Measurements from ENCODE around the gene TSSC4. TPM values are rescaled to one million over a fixed set of nuclear protein-coding genes. Genes with fewer than 3 reads are reported as not detected.

The TSSC4 gene
- total RNA-seq, 1 experiment from 2014 or later, result 47.1 TPM

- H3K79me2 ChIP-seq (ENCODE audit: insufficient read depth, low read length), result no peaks in the 10 kb centered on the region
- no peak overlapping the region for H3K4me2 ChIP-seq (ENCODE audit: low read length)
- no peaks in the 10 kb centered on the region for H4K20me1 ChIP-seq (ENCODE audit: insufficient read depth)
- ChIA-PET RAD21 (ENCODE audit: low non-redundant PET in 1 of 2, low total read pairs in 2 of 2, uncharacterized antibody in 2 of 2, unreplicated experiment in 2 of 2) (interaction anchor here in 1 of 2 experiments (0.6 kb wide), 1 partner anchor 11 kb away, joined by 5 read pairs; no protein-coding TSS in a partner anchor), POLR2A (no interaction called here), CTCF (interaction anchor here (1.5 kb wide), 1 partner anchor 21 kb away, joined by 6 read pairs; no protein-coding TSS in a partner anchor)
- H3K36me3 ChIP-seq (ENCODE audit: control insufficient read depth in 1 of 2, insufficient read depth in 2 of 2, low read length in 2 of 2), result no peaks in the 10 kb centered on the region
- no TSS peak for BruUV-seq (replicated peaks)
- no peak overlapping the region for H3K4me3 ChIP-seq (replicated peaks in 1 of 2; ENCODE audit: low read depth in 1 of 2, low read length in 2 of 2)
- peaks cover 24% of the 10 kb centered on the region; the same call in 1 of the 2 replicates for H3K27me3 ChIP-seq (ENCODE audit: insufficient read depth, low read length)
- no peaks in the 10 kb centered on the region for H3K9me2 ChIP-seq (ENCODE audit: insufficient read depth)
- intact Hi-C loops (cut with micrococcal nuclease), result no loop called here
- ATAC-seq (no peak), DNase-seq (ENCODE audit: low read depth, low spot score) (no peak)
- no peaks in the 10 kb centered on the region for H3K9me3 ChIP-seq (ENCODE audit: control insufficient read depth in 1 of 2, insufficient read depth in 1 of 2, low read depth in 1 of 2, low read length in 2 of 2)
- peaks cover 10 to 19% of the 10 kb centered on the region in 2 experiments for H3K4me1 ChIP-seq (ENCODE audit: control insufficient read depth in 1 of 2, insufficient read depth in 2 of 2, low read length in 2 of 2)
- H2AFZ ChIP-seq (ENCODE audit: low read depth, low read length, poor library complexity, severe bottlenecking), result no peak overlapping the region
- TF ChIP-seq ELF1 (IDR thresholded peaks at IDR 0.05; ENCODE audit: borderline replicate concordance, low read depth), result no peak
- TF ChIP-seq SIN3A (IDR thresholded peaks at IDR 0.05; ENCODE audit: low read depth), result no peak
- no peak for TF ChIP-seq EGR1 (IDR thresholded peaks at IDR 0.05; ENCODE audit: low read depth)
- TF ChIP-seq, protein P1, sequence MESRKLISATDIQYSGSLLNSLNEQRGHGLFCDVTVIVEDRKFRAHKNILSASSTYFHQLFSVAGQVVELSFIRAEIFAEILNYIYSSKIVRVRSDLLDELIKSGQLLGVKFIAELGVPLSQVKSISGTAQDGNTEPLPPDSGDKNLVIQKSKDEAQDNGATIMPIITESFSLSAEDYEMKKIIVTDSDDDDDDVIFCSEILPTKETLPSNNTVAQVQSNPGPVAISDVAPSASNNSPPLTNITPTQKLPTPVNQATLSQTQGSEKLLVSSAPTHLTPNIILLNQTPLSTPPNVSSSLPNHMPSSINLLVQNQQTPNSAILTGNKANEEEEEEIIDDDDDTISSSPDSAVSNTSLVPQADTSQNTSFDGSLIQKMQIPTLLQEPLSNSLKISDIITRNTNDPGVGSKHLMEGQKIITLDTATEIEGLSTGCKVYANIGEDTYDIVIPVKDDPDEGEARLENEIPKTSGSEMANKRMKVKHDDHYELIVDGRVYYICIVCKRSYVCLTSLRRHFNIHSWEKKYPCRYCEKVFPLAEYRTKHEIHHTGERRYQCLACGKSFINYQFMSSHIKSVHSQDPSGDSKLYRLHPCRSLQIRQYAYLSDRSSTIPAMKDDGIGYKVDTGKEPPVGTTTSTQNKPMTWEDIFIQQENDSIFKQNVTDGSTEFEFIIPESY (IDR thresholded peaks at IDR 0.05; ENCODE audit: extremely low read depth, insufficient replicate concordance, low read length), result no peak
- TF ChIP-seq TCF7L2 (IDR thresholded peaks at IDR 0.05; ENCODE audit: borderline replicate concordance, extremely low read depth, insufficient read depth, insufficient read length), result no peak
- no peak for TF ChIP-seq EZH2 (IDR thresholded peaks at IDR 0.05)
- TF ChIP-seq POLR2AphosphoS5 (IDR thresholded peaks at IDR 0.05; ENCODE audit: low read depth, low read length), result no peak
- TF ChIP-seq RAD21 (IDR thresholded peaks at IDR 0.05; ENCODE audit: low read depth), result no peak
- no peak for TF ChIP-seq POLR2A (IDR thresholded peaks at IDR 0.05; ENCODE audit: borderline replicate concordance, extremely low read depth, insufficient read depth, insufficient read length)
- no peak for TF ChIP-seq MAX (IDR thresholded peaks at IDR 0.05)
- TF ChIP-seq CEBPB (IDR thresholded peaks at IDR 0.05; ENCODE audit: low read depth), result no peak
- TF ChIP-seq ATF3 (IDR thresholded peaks at IDR 0.05), result no peak
- no peak for TF ChIP-seq FOSL1 (IDR thresholded peaks at IDR 0.05; ENCODE audit: low read depth)
- TF ChIP-seq ZFX (IDR thresholded peaks at IDR 0.05), result no peak
- no peak for TF ChIP-seq YY1 (IDR thresholded peaks at IDR 0.05; ENCODE audit: extremely low read depth, insufficient replicate concordance, low read depth, low read length)
- no peak for TF ChIP-seq SP1 (IDR thresholded peaks at IDR 0.05; ENCODE audit: low read depth)
- TF ChIP-seq EZH2phosphoT487 (IDR thresholded peaks at IDR 0.05; ENCODE audit: borderline replicate concordance), result no peak
- TF ChIP-seq JUND (IDR thresholded peaks at IDR 0.05), result no peak
- no peak for TF ChIP-seq ZNF274 (IDR thresholded peaks at IDR 0.05; ENCODE audit: low read depth, low read length)
- H3K27ac ChIP-seq (ENCODE audit: low read depth, low read length), result no peak overlapping the region
- no peak overlapping the region for H3K9ac ChIP-seq (ENCODE audit: low read length)
These were observed 40.6 kb downstream of the TSSC4 start for GRCh38 chr11:2441171-2441570.

Measured in HCT116 (cell line).